K562 (cell line): Measurements from ENCODE around the gene SLC19A3. TPM values are rescaled to one million over a fixed set of nuclear protein-coding genes. Genes with fewer than 3 reads are reported as not detected.

Experiments used
- ATAC-seq: fragments of 200-7000 bp; cut with Tn5 transposase; 3 replicates; pipeline ENCODE4 v1.9.1; 2020; ENCODE audit warnings: moderate library complexity
- BruUV-seq: library from RNA; stranded (reverse); fragments of 400-500 nt; replicated peaks from 2 replicates; lab custom pipeline; 2021; lab: Mats Ljungman, UMichigan
- CTCF ChIA-PET: fragments of 300-600 bp; formaldehyde crosslinking; extraction: SDS; loops from one replicate; lab custom pipeline; 2021; ENCODE audit warnings: low intra/inter-chr PET ratio; lab: Yijun Ruan, JAX
- POLR2A ChIA-PET: fragments of 300-600, 350-650 bp; sonication (Branson Sonifier 250); formaldehyde crosslinking; extraction: SDS; loops from one replicate; lab custom pipeline; 2021; ENCODE audit warnings: antibody characterized with exemption, inconsistent platforms; lab: Yijun Ruan, JAX
- DNase-seq, 4 experiments: peaks; one replicate each; pipeline versions ENCODE4 v3.0.0 to v3.0.0-alpha.2; 2011 to 2018; ENCODE audit warnings: low spot score in 3 of 4, mixed read lengths in 3 of 4; ENCODE audit errors: extremely low read depth in 1 of 4
- FAIRE-seq: peaks from 2 replicates; lab custom pipeline; 2011; peaks lifted over from hg19 to GRCh38; lab: Jason Lieb, UNC
- H2AFZ ChIP-seq: 2 replicates; pipeline ENCODE4 v1.6.0; 2011; ENCODE audit warnings: low read depth, low read length, control low read depth, inconsistent platforms
- H3K27ac ChIP-seq: fragments of 200-600 bp; 3 replicates; pipeline ENCODE4 v1.8.0; 2011; ENCODE audit warnings: low read depth, mild to moderate bottlenecking, control low read depth, inconsistent platforms, low read length, moderate library complexity, mixed read lengths; ENCODE audit errors: extremely low read depth
- H3K27me3 ChIP-seq, 2 experiments: fragments of 300-600 bp in 1 of 2; 2 replicates in 1 of 2; 3 replicates in 1 of 2; pipeline versions ENCODE4 v1.6.0 to v1.8.0; 2011; ENCODE audit warnings: inconsistent platforms in 2 of 2, low read length in 2 of 2, mild to moderate bottlenecking in 1 of 2, mixed read lengths in 1 of 2, moderate library complexity in 1 of 2; ENCODE audit not compliant: control insufficient read depth in 2 of 2, insufficient read depth in 2 of 2
- H3K36me3 ChIP-seq: fragments of 300-600 bp; 3 replicates; pipeline ENCODE4 v1.8.0; 2011; ENCODE audit warnings: mild to moderate bottlenecking, low read length, inconsistent platforms; ENCODE audit not compliant: control insufficient read depth, insufficient read depth
- H3K4me1 ChIP-seq, 2 experiments: fragments of 200-600 bp in 1 of 2; replicated peaks in 1 of 2; 2 replicates in 1 of 2; 3 replicates in 1 of 2; pipeline versions ENCODE4 v1.5.1 to v1.8.0; 2011; ENCODE audit warnings: inconsistent platforms in 2 of 2, low read length in 2 of 2, mild to moderate bottlenecking in 1 of 2, mixed read lengths in 1 of 2, moderate library complexity in 1 of 2; ENCODE audit not compliant: control insufficient read depth in 2 of 2, insufficient read depth in 2 of 2
- H3K4me2 ChIP-seq: 2 replicates; pipeline ENCODE4 v1.6.1; 2011; ENCODE audit warnings: low read length, control low read depth, inconsistent platforms, mixed read lengths; ENCODE audit not compliant: insufficient read depth
- H3K4me3 ChIP-seq: fragments of 200-600 bp; sonication (generic), shearing (Covaris generic); 2 replicates; pipeline ENCODE4 v1.5.1; 2016; ENCODE audit warnings: control low read depth, inconsistent platforms
- H3K79me2 ChIP-seq: fragments of 200-600 bp; 3 replicates; pipeline ENCODE4 v1.8.0; 2011; ENCODE audit warnings: low read length, inconsistent platforms; ENCODE audit not compliant: control insufficient read depth, insufficient read depth
- H3K9ac ChIP-seq, 2 experiments: 2 replicates each; pipeline versions ENCODE4 v1.6.0 to v1.6.1; 2011; ENCODE audit warnings: low read depth in 2 of 2, low read length in 2 of 2, control low read depth in 1 of 2, inconsistent platforms in 1 of 2, mild to moderate bottlenecking in 1 of 2, mixed read lengths in 1 of 2; ENCODE audit not compliant: insufficient read depth in 1 of 2
- H3K9me1 ChIP-seq: one replicate; pipeline ENCODE4 v1.6.0; 2011; ENCODE audit warnings: inconsistent platforms, mild to moderate bottlenecking, low read length, moderate library complexity; ENCODE audit not compliant: control insufficient read depth, insufficient read depth
- H3K9me3 ChIP-seq: replicated peaks from 2 replicates; pipeline ENCODE4 v1.5.1; 2011; ENCODE audit warnings: low read depth, low read length, inconsistent platforms; ENCODE audit not compliant: control insufficient read depth, insufficient read depth
- H4K20me1 ChIP-seq: replicated peaks from 2 replicates; pipeline ENCODE4 v1.6.1; 2011; ENCODE audit warnings: low read length, inconsistent platforms, mixed read lengths; ENCODE audit not compliant: control insufficient read depth, insufficient read depth
- CBFB ChIP-seq: sonication (generic); formaldehyde crosslinking; IDR thresholded peaks from 2 replicates; pipeline ENCODE4 v1.4.0; 2020; ENCODE audit warnings: mild to moderate bottlenecking, missing genetic modification reagents
- CCNT2 ChIP-seq: IDR thresholded peaks from 2 replicates; pipeline ENCODE4 v1.6.1; 2011; ENCODE audit warnings: borderline replicate concordance, low read depth, mild to moderate bottlenecking, moderate library complexity, mixed read lengths, low read length; ENCODE audit not compliant: insufficient read length; ENCODE audit errors: extremely low read depth
- CHCHD3 ChIP-seq: fragments of 250-450 bp; sonication (Bioruptor Pico); IDR thresholded peaks from 2 replicates; pipeline ENCODE4 v2.1.2; 2022; ENCODE audit warnings: mild to moderate bottlenecking
- FOS ChIP-seq: IDR thresholded peaks from 3 replicates; pipeline ENCODE4 v1.6.1; 2011; ENCODE audit not compliant: insufficient read length; ENCODE audit errors: extremely low read depth
- POLR3A ChIP-seq: IDR thresholded peaks from 2 replicates; pipeline ENCODE4 v1.6.1; 2011; ENCODE audit warnings: borderline replicate concordance, mild to moderate bottlenecking, moderate library complexity; ENCODE audit not compliant: insufficient read length, insufficient read depth; ENCODE audit errors: extremely low read depth
- TCF7L2 ChIP-seq: fragments of 150-350 bp; IDR thresholded peaks from 2 replicates; pipeline ENCODE4 v1.6.1; 2016; ENCODE audit warnings: low read depth, mild to moderate bottlenecking, low read length, moderate library complexity
- WGBS: fragments of 100-300 bp; shearing (Covaris generic); methylation state at CpG from one replicate; pipeline ENCODE4 v1.1.6; 2016; ENCODE audit warnings: low coverage, mixed read lengths; ENCODE audit not compliant: insufficient coverage; ENCODE audit errors: missing lambda C conversion rate; 5-methylcytosine and 5-hydroxymethylcytosine counted together
- in situ Hi-C: fragments of 300-500 bp; cut with MboI; formaldehyde crosslinking; loops from 4 replicates; pipeline ENCODE4 v1.15.0; 2018; ENCODE audit warnings: inconsistent platforms, mixed read lengths
- intact Hi-C: fragments of 100-400 bp; cut with micrococcal nuclease; formaldehyde crosslinking; loops from 2 replicates; pipeline ENCODE4 v1.14.2; 2022
- polyA plus RNA-seq, 8 experiments: library from polyadenylated mRNA; depleted of rRNA in 4 of 8; stranded (reverse) in 5 of 8; unstranded in 3 of 8; fragments of >200 nt; fragmentation: Nextera tagmentation in 2 of 8; fragmentation: Illumina TruSeq in 1 of 8; extraction: Ambion mirVana in 2 of 8; extraction: Trizol in 1 of 8; gene quantifications; 2 replicates each; pipeline versions ENCODE4 v1.2.1 to v1.2.3, GENCODE V29; 2011 to 2014; ENCODE audit warnings: inconsistent platforms in 1 of 8, missing spikeins in 1 of 8
- total RNA-seq, 7 experiments: library from RNA; depleted of rRNA in 6 of 7; stranded (reverse); fragments of >200 nt in 6 of 7; fragmentation: Illumina TruSeq in 2 of 7; extraction: Trizol in 2 of 7; gene quantifications; 2 replicates each; pipeline versions ENCODE4 v1.2.1 to v1.2.3, GENCODE V29; 2011 to 2021; ENCODE audit warnings: low replicate concordance in 1 of 7
- TF ChIP-seq, protein P1 (sequence below): sonication (generic); formaldehyde crosslinking; IDR thresholded peaks from 2 replicates; pipeline ENCODE4 v1.8.1; 2023; ENCODE audit warnings: missing genetic modification reagents, mild to moderate bottlenecking, borderline replicate concordance

SLC19A3 gene
- total and polyA plus RNA-seq, 9 of the 15 experiments (the other 6 are each of a cell fraction or from before 2014, with no cell fraction given) = not detected

DNA sequence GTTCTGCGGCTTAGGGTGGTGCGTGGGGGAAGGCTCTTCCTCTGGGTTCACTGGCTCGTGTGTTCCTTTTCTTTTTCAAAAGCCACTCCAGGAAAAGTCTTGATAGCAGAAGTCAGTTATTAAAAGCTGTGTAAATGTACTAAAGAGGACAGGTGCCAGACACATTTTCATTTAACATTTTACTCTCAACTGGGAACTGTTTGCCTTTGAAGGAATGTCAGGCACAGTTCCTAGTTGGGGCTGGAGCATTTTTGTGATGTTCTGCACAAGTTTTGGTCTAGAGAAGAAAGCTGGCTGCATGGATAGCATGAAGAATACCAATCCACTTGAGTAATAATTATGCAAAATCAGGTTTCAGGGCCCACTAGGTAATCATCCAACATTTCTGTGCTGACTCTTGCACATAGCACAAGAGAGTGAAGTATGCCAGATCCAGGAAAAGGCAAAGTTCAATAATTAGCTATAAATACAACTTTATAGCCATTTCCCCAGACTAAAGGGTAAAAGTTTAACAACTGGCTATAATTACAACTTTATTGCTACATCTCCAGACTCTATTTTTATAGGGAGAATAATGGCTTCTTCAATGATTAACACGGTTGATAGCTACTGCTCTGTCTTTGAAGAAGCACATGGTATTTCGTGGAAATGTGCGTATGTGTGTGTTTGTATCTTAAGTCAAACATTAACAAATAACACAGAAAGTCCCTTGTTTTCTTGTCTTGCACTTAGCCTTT, 44.1 kb upstream of the SLC19A3 start:
- Histone ChIP-seq H3K9ac (no peak overlapping the region), H3K4me2 (no peak overlapping the region), H3K27me3 (no peaks in the 10 kb centered on the region; a peak in 1 of 5 replicates), H3K36me3 (no peaks in the 10 kb centered on the region), H3K79me2 (no peaks in the 10 kb centered on the region), H3K4me1 (no peaks in the 10 kb centered on the region), H3K4me3 (no peak overlapping the region), H3K27ac (no peak overlapping the region), H4K20me1 (no peaks in the 10 kb centered on the region), H3K9me3 (no peaks in the 10 kb centered on the region), H3K9me1 (no peaks in the 10 kb centered on the region), H2AFZ (no peak overlapping the region)
- no peak for DNase-seq
- TF ChIP-seq CCNT2 (no peak), CHCHD3 (CRISPR knock-in tag) (no peak), POLR3A (no peak), CBFB (CRISPR knock-in tag) (no peak), FOS (no peak), TCF7L2 (no peak)
- TF ChIP-seq, protein P1, sequence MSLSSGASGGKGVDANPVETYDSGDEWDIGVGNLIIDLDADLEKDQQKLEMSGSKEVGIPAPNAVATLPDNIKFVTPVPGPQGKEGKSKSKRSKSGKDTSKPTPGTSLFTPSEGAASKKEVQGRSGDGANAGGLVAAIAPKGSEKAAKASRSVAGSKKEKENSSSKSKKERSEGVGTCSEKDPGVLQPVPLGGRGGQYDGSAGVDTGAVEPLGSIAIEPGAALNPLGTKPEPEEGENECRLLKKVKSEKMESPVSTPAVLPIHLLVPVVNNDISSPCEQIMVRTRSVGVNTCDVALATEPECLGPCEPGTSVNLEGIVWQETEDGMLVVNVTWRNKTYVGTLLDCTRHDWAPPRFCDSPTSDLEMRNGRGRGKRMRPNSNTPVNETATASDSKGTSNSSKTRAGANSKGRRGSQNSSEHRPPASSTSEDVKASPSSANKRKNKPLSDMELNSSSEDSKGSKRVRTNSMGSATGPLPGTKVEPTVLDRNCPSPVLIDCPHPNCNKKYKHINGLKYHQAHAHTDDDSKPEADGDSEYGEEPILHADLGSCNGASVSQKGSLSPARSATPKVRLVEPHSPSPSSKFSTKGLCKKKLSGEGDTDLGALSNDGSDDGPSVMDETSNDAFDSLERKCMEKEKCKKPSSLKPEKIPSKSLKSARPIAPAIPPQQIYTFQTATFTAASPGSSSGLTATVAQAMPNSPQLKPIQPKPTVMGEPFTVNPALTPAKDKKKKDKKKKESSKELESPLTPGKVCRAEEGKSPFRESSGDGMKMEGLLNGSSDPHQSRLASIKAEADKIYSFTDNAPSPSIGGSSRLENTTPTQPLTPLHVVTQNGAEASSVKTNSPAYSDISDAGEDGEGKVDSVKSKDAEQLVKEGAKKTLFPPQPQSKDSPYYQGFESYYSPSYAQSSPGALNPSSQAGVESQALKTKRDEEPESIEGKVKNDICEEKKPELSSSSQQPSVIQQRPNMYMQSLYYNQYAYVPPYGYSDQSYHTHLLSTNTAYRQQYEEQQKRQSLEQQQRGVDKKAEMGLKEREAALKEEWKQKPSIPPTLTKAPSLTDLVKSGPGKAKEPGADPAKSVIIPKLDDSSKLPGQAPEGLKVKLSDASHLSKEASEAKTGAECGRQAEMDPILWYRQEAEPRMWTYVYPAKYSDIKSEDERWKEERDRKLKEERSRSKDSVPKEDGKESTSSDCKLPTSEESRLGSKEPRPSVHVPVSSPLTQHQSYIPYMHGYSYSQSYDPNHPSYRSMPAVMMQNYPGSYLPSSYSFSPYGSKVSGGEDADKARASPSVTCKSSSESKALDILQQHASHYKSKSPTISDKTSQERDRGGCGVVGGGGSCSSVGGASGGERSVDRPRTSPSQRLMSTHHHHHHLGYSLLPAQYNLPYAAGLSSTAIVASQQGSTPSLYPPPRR (CRISPR knock-in tag) = no peak
- in situ Hi-C loops (loop anchor here (10.0 kb wide), 1 partner anchor 357 kb away; no protein-coding TSS in a partner anchor), intact Hi-C loops (no loop called here)
- ATAC-seq = no peak
- CTCF ChIA-PET = no interaction called here
- no peak for FAIRE-seq
- POLR2A ChIA-PET = no interaction called here
- BruUV-seq = no TSS peak
- WGBS = 0% methylated on average over 6 of the region's 6 CpGs
